HepG2 (cell line): ENCODE results near the gene BTBD19. TPM values are rescaled to one million over a fixed set of nuclear protein-coding genes. Genes with fewer than 3 reads are reported as not detected.

Source experiments
- ASH2L ChIP-seq: fragments of 300-600, 200-600 bp; sonication (generic); IDR thresholded peaks from 2 replicates; pipeline ENCODE4 v1.7.0; 2017; ENCODE audit warnings: low read depth, mild to moderate bottlenecking, moderate library complexity, mixed read lengths, low read length; ENCODE audit not compliant: insufficient read length
- CHCHD3 ChIP-seq: sonication (generic); formaldehyde crosslinking; IDR thresholded peaks from 2 replicates; pipeline ENCODE4 v1.8.0; 2022; ENCODE audit warnings: mild to moderate bottlenecking, missing genetic modification reagents, moderate library complexity
- ELF3 ChIP-seq: IDR thresholded peaks from 2 replicates; pipeline ENCODE4 v1.6.1; 2016; ENCODE audit warnings: missing genetic modification reagents, missing compliant biosample characterization
- FOXJ3 ChIP-seq: sonication (generic); formaldehyde crosslinking; IDR thresholded peaks from 2 replicates; pipeline ENCODE4 v1.4.0; 2020; ENCODE audit warnings: missing genetic modification reagents, mild to moderate bottlenecking, borderline replicate concordance
- KDM5B ChIP-seq: sonication (generic); formaldehyde crosslinking; IDR thresholded peaks from 2 replicates; pipeline ENCODE4 v1.4.0; 2020; ENCODE audit warnings: missing genetic modification reagents, mild to moderate bottlenecking, borderline replicate concordance
- NCOA2 ChIP-seq: sonication (generic); formaldehyde crosslinking; IDR thresholded peaks from 2 replicates; pipeline ENCODE4 v1.8.0; 2022; ENCODE audit warnings: inconsistent platforms
- NFYB ChIP-seq: sonication (generic); formaldehyde crosslinking; IDR thresholded peaks from 2 replicates; pipeline ENCODE4 v1.4.0; 2020; ENCODE audit warnings: missing genetic modification reagents
- POLR2AphosphoS2 ChIP-seq: IDR thresholded peaks from 2 replicates; pipeline ENCODE4 v1.6.1; 2011; ENCODE audit warnings: low read depth, low read length, improper control_type of control experiment
- RFXANK ChIP-seq: IDR thresholded peaks from 2 replicates; pipeline ENCODE4 v1.6.1; 2016
- SNAPC2 ChIP-seq: sonication (generic); formaldehyde crosslinking; IDR thresholded peaks from 2 replicates; pipeline ENCODE4 v1.8.1; 2022; ENCODE audit warnings: mild to moderate bottlenecking, missing genetic modification reagents
- TOE1 ChIP-seq: sonication (generic); formaldehyde crosslinking; IDR thresholded peaks from 2 replicates; pipeline ENCODE4 v1.4.0; 2020; ENCODE audit warnings: mild to moderate bottlenecking, missing genetic modification reagents
- XBP1 ChIP-seq: sonication (generic); formaldehyde crosslinking; IDR thresholded peaks from 2 replicates; pipeline ENCODE4 v1.5.0; 2020; ENCODE audit warnings: missing genetic modification reagents
- ZFX ChIP-seq: sonication (generic); formaldehyde crosslinking; IDR thresholded peaks from 2 replicates; pipeline ENCODE4 v1.4.0; 2020; ENCODE audit warnings: mild to moderate bottlenecking, low read depth, missing genetic modification reagents, moderate library complexity
- ZNF274 ChIP-seq: sonication (generic); formaldehyde crosslinking; IDR thresholded peaks from 2 replicates; pipeline ENCODE4 v1.5.1; 2020; ENCODE audit warnings: mild to moderate bottlenecking, missing genetic modification reagents
- ZNF3 ChIP-seq: IDR thresholded peaks from 2 replicates; pipeline ENCODE4 v1.7.0; 2017; ENCODE audit warnings: inconsistent platforms
- ZNF354B ChIP-seq: sonication (generic); formaldehyde crosslinking; IDR thresholded peaks from 2 replicates; pipeline ENCODE4 v1.8.0; 2022; ENCODE audit warnings: mild to moderate bottlenecking, missing genetic modification reagents
- ZNF501 ChIP-seq: sonication (generic); formaldehyde crosslinking; IDR thresholded peaks from 2 replicates; pipeline ENCODE4 v1.5.1; 2020; ENCODE audit warnings: mild to moderate bottlenecking, moderate library complexity, missing genetic modification reagents
- ZNF75D ChIP-seq: sonication (generic); formaldehyde crosslinking; IDR thresholded peaks from 2 replicates; pipeline ENCODE4 v1.8.1; 2023; ENCODE audit warnings: missing genetic modification reagents, mild to moderate bottlenecking, borderline replicate concordance
- ZNF782 ChIP-seq: sonication (generic); formaldehyde crosslinking; IDR thresholded peaks from 2 replicates; pipeline ENCODE4 v1.4.0; 2020; ENCODE audit warnings: missing genetic modification reagents, mild to moderate bottlenecking, borderline replicate concordance
- ZNF891 ChIP-seq: sonication (generic); formaldehyde crosslinking; IDR thresholded peaks from 2 replicates; pipeline ENCODE4 v1.5.0; 2020; ENCODE audit warnings: mild to moderate bottlenecking, missing genetic modification reagents
- ZSCAN30 ChIP-seq: sonication (generic); formaldehyde crosslinking; IDR thresholded peaks from 2 replicates; pipeline ENCODE4 v1.5.0; 2020; ENCODE audit warnings: mild to moderate bottlenecking, missing genetic modification reagents
- ZZZ3 ChIP-seq: sonication (generic); formaldehyde crosslinking; IDR thresholded peaks from 2 replicates; pipeline ENCODE4 v1.4.0; 2020; ENCODE audit warnings: missing genetic modification reagents, mild to moderate bottlenecking, borderline replicate concordance
- polyA plus RNA-seq, 8 experiments: library from polyadenylated mRNA; depleted of rRNA in 3 of 8; stranded (reverse) in 7 of 8; unstranded in 1 of 8; fragments of >200 nt; fragmentation: Illumina TruSeq in 4 of 8; extraction: Trizol in 4 of 8; gene quantifications; 2 replicates each; pipeline versions ENCODE4 v1.2.1 to v1.2.3, GENCODE V29; 2011 to 2016; ENCODE audit warnings: low read depth in 4 of 8, missing spikeins in 1 of 8, mixed read lengths in 1 of 8; ENCODE audit not compliant: insufficient read depth in 1 of 8
- total RNA-seq, 5 experiments: library from RNA; depleted of rRNA; stranded (reverse); fragments of >200 nt; fragmentation: Illumina TruSeq; extraction: Trizol; gene quantifications; 2 replicates each; pipeline ENCODE4 v1.2.3, GENCODE V29; 2016; ENCODE audit warnings: low read depth in 1 of 5
- TF ChIP-seq, protein P1 (sequence below), 2 experiments: fragments of 450-650 bp in 1 of 2; sonication (generic) in 1 of 2; formaldehyde crosslinking; IDR thresholded peaks; 2 replicates each; pipeline versions ENCODE4 v1.5.0 to v1.8.0; 2020 to 2022; ENCODE audit warnings: mild to moderate bottlenecking in 1 of 2, missing genetic modification reagents in 1 of 2
- TF ChIP-seq, protein P2 (sequence below): sonication (generic); formaldehyde crosslinking; IDR thresholded peaks from 2 replicates; pipeline ENCODE4 v1.8.1; 2022; ENCODE audit warnings: mild to moderate bottlenecking, missing genetic modification reagents
- TF ChIP-seq, protein P3 (sequence below): sonication (generic); formaldehyde crosslinking; IDR thresholded peaks from 2 replicates; pipeline ENCODE4 v1.4.0; 2020; ENCODE audit warnings: low read depth, mild to moderate bottlenecking, missing genetic modification reagents
- TF ChIP-seq, protein P4 (sequence below): sonication (generic); formaldehyde crosslinking; IDR thresholded peaks from 2 replicates; pipeline ENCODE4 v1.4.0; 2020; ENCODE audit warnings: missing genetic modification reagents

The BTBD19 gene
- total and polyA plus RNA-seq, 2 of the 13 experiments (the other 11 are each of a cell fraction or from before 2014, with no cell fraction given), result 2.7 to 6.7 TPM

DNA sequence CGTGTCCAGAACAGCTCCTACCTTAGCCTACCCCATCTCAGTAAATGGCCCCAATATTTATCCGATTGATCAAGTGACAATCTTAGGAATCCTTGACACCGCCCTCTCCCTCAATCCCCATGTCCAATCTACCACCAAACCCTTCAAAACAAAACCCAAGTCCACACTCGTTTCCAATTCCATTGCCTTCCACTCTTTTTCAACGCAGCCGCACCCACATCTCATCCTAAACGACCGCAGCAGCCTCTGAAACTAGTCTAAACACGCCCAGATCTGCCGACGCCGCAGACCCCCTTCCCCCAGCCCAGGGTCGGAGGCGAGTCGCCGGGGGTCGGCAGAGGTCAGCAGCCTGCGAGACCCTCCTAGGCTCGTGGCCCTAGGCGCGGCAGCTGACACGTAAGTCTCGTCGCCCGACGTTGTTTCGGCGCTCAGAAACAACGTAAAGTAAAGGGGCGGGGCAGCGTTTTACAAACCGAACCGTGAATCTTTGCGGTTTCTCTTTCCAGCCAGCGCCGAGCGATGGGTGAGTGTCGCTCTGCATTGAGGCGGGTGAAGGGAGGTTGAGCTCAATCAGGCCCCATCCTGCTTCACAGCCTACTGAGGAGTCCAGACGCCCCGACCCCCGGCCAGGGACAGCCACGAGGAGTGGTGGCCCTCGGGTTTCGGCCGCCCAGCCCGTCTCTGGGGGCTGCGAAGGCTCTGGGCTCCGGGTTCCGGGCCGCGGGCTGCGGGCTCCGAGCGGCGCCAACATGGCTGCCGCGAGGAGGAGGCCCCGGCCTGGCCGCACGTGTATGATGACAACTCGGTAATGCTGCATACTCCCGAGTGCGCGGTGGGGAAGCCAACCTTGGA lies 33.0 kb upstream of the BTBD19 start, which contains the start of gene RPS8 (continued):
- TF ChIP-seq, protein P1, sequence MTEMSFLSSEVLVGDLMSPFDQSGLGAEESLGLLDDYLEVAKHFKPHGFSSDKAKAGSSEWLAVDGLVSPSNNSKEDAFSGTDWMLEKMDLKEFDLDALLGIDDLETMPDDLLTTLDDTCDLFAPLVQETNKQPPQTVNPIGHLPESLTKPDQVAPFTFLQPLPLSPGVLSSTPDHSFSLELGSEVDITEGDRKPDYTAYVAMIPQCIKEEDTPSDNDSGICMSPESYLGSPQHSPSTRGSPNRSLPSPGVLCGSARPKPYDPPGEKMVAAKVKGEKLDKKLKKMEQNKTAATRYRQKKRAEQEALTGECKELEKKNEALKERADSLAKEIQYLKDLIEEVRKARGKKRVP (CRISPR knock-in tag; IDR thresholded peaks at IDR 0.05), result 0 out of 4 replicates have a peak, but pooled peaks of 1 of the 2 experiments have one; percentile 43
- TF ChIP-seq CHCHD3 (no peak), ZFX (CRISPR knock-in tag) (peak; percentile 95), ZNF891 (0 out of 2 replicates have a peak, but pooled peaks have one; percentile 45), ASH2L (peak; percentile 86), ZNF501 (CRISPR knock-in tag) (peak; percentile 80), ZNF354B (no peak; the same call in 1 of the 2 replicates), ZNF274 (peak; percentile 81), ELF3 (peak; percentile 54; the same call in 1 of the 2 replicates), NCOA2 (CRISPR knock-in tag) (peak; percentile 58), ZSCAN30 (CRISPR knock-in tag) (0 out of 2 replicates have a peak, but pooled peaks have one; percentile 64), XBP1 (CRISPR knock-in tag) (peak; percentile 93), FOXJ3 (peak; percentile 83), NFYB (CRISPR knock-in tag) (peak; percentile 27; the same call in 1 of the 2 replicates), ZNF3 (CRISPR knock-in tag) (no peak), ZZZ3 (CRISPR knock-in tag) (peak; percentile 86; the same call in 1 of the 2 replicates), KDM5B (CRISPR knock-in tag) (peak; percentile 80), TOE1 (CRISPR knock-in tag) (no peak), ZNF75D (0 out of 2 replicates have a peak, but pooled peaks have one; percentile 89), RFXANK (CRISPR knock-in tag) (no peak; the same call in 1 of the 2 replicates), SNAPC2 (CRISPR knock-in tag) (peak; percentile 70; the same call in 1 of the 2 replicates), POLR2AphosphoS2 (peak; percentile 94), ZNF782 (CRISPR knock-in tag) (peak; percentile 78; the same call in 1 of the 2 replicates)
- TF ChIP-seq, protein P2, sequence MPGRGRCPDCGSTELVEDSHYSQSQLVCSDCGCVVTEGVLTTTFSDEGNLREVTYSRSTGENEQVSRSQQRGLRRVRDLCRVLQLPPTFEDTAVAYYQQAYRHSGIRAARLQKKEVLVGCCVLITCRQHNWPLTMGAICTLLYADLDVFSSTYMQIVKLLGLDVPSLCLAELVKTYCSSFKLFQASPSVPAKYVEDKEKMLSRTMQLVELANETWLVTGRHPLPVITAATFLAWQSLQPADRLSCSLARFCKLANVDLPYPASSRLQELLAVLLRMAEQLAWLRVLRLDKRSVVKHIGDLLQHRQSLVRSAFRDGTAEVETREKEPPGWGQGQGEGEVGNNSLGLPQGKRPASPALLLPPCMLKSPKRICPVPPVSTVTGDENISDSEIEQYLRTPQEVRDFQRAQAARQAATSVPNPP (CRISPR knock-in tag), result no peak
- TF ChIP-seq, protein P3, sequence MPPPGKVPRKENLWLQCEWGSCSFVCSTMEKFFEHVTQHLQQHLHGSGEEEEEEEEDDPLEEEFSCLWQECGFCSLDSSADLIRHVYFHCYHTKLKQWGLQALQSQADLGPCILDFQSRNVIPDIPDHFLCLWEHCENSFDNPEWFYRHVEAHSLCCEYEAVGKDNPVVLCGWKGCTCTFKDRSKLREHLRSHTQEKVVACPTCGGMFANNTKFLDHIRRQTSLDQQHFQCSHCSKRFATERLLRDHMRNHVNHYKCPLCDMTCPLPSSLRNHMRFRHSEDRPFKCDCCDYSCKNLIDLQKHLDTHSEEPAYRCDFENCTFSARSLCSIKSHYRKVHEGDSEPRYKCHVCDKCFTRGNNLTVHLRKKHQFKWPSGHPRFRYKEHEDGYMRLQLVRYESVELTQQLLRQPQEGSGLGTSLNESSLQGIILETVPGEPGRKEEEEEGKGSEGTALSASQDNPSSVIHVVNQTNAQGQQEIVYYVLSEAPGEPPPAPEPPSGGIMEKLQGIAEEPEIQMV (CRISPR knock-in tag), result no peak
- TF ChIP-seq, protein P4, sequence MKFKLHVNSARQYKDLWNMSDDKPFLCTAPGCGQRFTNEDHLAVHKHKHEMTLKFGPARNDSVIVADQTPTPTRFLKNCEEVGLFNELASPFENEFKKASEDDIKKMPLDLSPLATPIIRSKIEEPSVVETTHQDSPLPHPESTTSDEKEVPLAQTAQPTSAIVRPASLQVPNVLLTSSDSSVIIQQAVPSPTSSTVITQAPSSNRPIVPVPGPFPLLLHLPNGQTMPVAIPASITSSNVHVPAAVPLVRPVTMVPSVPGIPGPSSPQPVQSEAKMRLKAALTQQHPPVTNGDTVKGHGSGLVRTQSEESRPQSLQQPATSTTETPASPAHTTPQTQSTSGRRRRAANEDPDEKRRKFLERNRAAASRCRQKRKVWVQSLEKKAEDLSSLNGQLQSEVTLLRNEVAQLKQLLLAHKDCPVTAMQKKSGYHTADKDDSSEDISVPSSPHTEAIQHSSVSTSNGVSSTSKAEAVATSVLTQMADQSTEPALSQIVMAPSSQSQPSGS (CRISPR knock-in tag), result peak; percentile 72
